GM13976 (cell line): ENCODE measurements around the gene GSE1.

Experiments used
- DNase-seq: peaks from one replicate; pipeline ENCODE4 v3.0.0; 2012; ENCODE audit warnings: low spot score
- CTCF ChIP-seq: IDR thresholded peaks from 2 replicates; pipeline ENCODE4 v1.5.1; 2012; ENCODE audit warnings: borderline replicate concordance, mild to moderate bottlenecking; ENCODE audit not compliant: insufficient read depth; ENCODE audit errors: extremely low read depth, missing control alignments, control extremely low read depth
- in situ Hi-C: fragments of 300-500 bp; cut with MboI; formaldehyde crosslinking; loops from one replicate; pipeline ENCODE4 v1.12.0; 2022; ENCODE audit warnings: low sequenced_read_pairs, mixed read lengths, inconsistent platforms; ENCODE audit not compliant: unreplicated experiment

The GSE1 gene

DNA sequence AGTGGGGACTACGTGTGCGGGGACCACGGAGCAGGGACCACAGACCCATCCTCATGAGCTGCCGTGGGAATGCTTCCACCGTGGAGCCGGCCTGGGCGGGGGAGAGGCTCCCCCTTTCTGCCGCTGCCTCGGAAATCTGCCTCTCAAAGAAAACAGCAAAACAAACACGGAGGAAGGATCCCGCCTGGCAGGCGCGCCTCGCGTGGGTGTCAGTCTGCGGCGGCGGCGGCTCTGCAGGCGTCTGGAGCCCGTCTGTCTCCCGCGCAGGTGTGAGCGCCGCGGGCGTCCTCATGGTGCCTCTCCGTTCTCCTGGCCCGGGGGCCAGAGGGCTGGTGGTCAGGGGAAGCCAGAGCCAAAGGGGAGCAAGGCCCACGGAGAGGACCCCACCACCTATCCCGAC, 27.5 kb downstream of the GSE1 start:
- no peak for TF ChIP-seq CTCF
- in situ Hi-C loops, result no loop called here
- no peak for DNase-seq

- in situ Hi-C loops, result no loop called here
- TF ChIP-seq CTCF, result no peak
- DNase-seq, result no peak
Observed at GRCh38 chr16:85641305-85641704, 28.2 kb downstream of the GSE1 start.

GRCh38 chr16:85641776-85642176, 28.7 kb downstream of the GSE1 start:
- in situ Hi-C loops, result no loop called here
- no peak for DNase-seq
- TF ChIP-seq CTCF, result no peak

GRCh38 chr16:85642762-85643358, 29.7 kb downstream of the GSE1 start:
- no peak for TF ChIP-seq CTCF
- DNase-seq, result no peak
- in situ Hi-C loops, result no loop called here

GRCh38 chr16:85643631-85644030, 30.5 kb downstream of the GSE1 start:
- no peak for DNase-seq
- TF ChIP-seq CTCF, result no peak
- in situ Hi-C loops, result no loop called here

- DNase-seq, result no peak
- in situ Hi-C loops, result no loop called here
- no peak for TF ChIP-seq CTCF
Observed at GRCh38 chr16:85644093-85644712, 31.1 kb downstream of the GSE1 start.

DNA sequence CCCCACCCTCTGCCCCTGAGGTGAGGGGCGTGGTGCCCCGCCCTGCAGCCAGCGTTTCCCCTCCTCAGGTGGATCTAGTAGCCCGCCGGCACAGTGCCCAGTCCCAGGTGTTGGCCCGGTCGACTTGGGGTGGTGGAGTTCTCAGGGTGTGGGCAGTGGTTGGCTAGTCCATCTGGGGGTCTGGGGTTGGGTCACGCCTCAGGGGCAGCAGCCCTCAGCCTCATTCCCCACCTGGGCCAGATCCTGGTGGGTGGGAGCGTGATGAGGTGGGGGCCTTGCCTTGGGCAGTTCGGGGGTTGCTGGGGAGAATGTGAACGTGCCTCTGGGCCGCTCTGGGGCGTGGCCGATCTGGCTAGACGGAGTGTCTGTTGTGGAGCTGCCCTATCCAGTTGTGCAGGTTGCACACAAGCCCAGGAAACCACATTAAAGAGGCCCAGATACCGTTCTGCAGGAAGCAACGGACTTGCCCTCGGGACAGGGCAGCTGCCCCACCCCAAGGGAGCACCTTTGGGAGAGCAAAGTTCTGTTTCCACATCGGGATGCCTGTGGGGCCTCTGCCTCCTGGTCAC, 32.0 kb downstream of the GSE1 start:
- in situ Hi-C loops, result no loop called here
- no peak for TF ChIP-seq CTCF
- no peak for DNase-seq
